ENCODE measurements around the gene ZNF423.

Gene ZNF423

GRCh38 chr16:49585143-49585832 is 270.6 kb downstream of the ZNF423 start:
- Histone ChIP-seq H3K9me3 (ENCODE audit: control insufficient read depth in 2 of 2, low read length in 2 of 2) (no peaks in the 10 kb centered on the region), H3K27me3 (ENCODE audit: control insufficient read depth in 2 of 2, insufficient read depth in 2 of 2, low read length in 2 of 2) (no peaks in the 10 kb centered on the region), H3K27ac (ENCODE audit: low read depth in 2 of 2, low read length in 2 of 2) (no peak overlapping the region), H3K4me3 (ENCODE audit: low read length in 2 of 2) (no peak overlapping the region), H3K36me3 (ENCODE audit: control insufficient read depth in 2 of 2, insufficient read depth in 2 of 2, low read length in 2 of 2) (no peaks in the 10 kb centered on the region), H3K4me1 (ENCODE audit: control insufficient read depth in 2 of 2, insufficient read depth in 2 of 2, low read length in 2 of 2) (no peaks in the 10 kb centered on the region), H3K9ac (ENCODE audit: low read depth in 1 of 2, low read length in 2 of 2) (no peak overlapping the region)

- Histone ChIP-seq H3K4me1 (ENCODE audit: control insufficient read depth in 2 of 2, insufficient read depth in 2 of 2, low read length in 2 of 2) (no peaks in the 10 kb centered on the region), H3K27ac (ENCODE audit: low read depth in 2 of 2, low read length in 2 of 2) (no peak overlapping the region), H3K9me3 (ENCODE audit: control insufficient read depth in 2 of 2, low read length in 2 of 2) (no peaks in the 10 kb centered on the region), H3K27me3 (ENCODE audit: control insufficient read depth in 2 of 2, insufficient read depth in 2 of 2, low read length in 2 of 2) (no peaks in the 10 kb centered on the region), H3K36me3 (ENCODE audit: control insufficient read depth in 2 of 2, insufficient read depth in 2 of 2, low read length in 2 of 2) (no peaks in the 10 kb centered on the region), H3K4me3 (ENCODE audit: low read length in 2 of 2) (no peak overlapping the region), H3K9ac (ENCODE audit: low read depth in 1 of 2, low read length in 2 of 2) (no peak overlapping the region)
Measured at GRCh38 chr16:49583911-49584310, 272.0 kb downstream of the ZNF423 start.

- Histone ChIP-seq H3K4me3 (ENCODE audit: low read length in 2 of 2) (no peak overlapping the region), H3K9me3 (ENCODE audit: control insufficient read depth in 2 of 2, low read length in 2 of 2) (no peaks in the 10 kb centered on the region), H3K9ac (ENCODE audit: low read depth in 1 of 2, low read length in 2 of 2) (no peak overlapping the region), H3K4me1 (ENCODE audit: control insufficient read depth in 2 of 2, insufficient read depth in 2 of 2, low read length in 2 of 2) (no peaks in the 10 kb centered on the region), H3K27ac (ENCODE audit: low read depth in 2 of 2, low read length in 2 of 2) (no peak overlapping the region), H3K27me3 (ENCODE audit: control insufficient read depth in 2 of 2, insufficient read depth in 2 of 2, low read length in 2 of 2) (no peaks in the 10 kb centered on the region), H3K36me3 (ENCODE audit: control insufficient read depth in 2 of 2, insufficient read depth in 2 of 2, low read length in 2 of 2) (no peaks in the 10 kb centered on the region)
Measured at GRCh38 chr16:49581630-49582298, 274.1 kb downstream of the ZNF423 start.

DNA sequence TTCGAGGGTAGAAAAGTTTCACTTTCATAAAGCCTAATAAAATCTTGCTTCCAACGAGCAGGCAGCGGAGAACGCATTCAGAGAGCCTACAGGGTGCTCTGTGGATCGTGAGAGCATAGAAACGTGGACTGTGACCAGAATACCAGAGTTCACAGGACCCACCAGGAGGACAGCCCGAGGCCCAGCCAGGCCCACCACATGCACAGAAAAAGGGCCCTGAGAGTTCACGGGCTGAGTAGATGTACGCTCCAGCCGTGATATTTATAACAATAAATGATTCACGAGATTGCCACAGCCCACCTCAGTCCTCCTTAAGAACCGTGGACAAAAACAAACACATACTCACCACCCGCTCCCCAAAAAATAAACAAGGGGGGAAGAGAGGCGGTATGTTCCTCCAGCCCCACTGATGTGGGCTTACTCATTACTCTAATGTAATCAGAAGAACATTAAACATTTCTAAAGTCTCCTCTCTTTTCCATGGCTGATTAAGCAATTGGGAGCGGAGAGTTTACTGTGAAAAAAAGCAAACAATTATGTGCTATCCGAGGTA is 275.1 kb downstream of the ZNF423 start:
- Histone ChIP-seq H3K4me3 (ENCODE audit: low read length in 2 of 2) (no peak overlapping the region), H3K36me3 (ENCODE audit: control insufficient read depth in 2 of 2, insufficient read depth in 2 of 2, low read length in 2 of 2) (no peaks in the 10 kb centered on the region), H3K9me3 (ENCODE audit: control insufficient read depth in 2 of 2, low read length in 2 of 2) (no peaks in the 10 kb centered on the region), H3K9ac (ENCODE audit: low read depth in 1 of 2, low read length in 2 of 2) (no peak overlapping the region), H3K27me3 (ENCODE audit: control insufficient read depth in 2 of 2, insufficient read depth in 2 of 2, low read length in 2 of 2) (no peaks in the 10 kb centered on the region), H3K27ac (ENCODE audit: low read depth in 2 of 2, low read length in 2 of 2) (peak overlapping the region in 1 of 2 donors; percentile 25), H3K4me1 (ENCODE audit: control insufficient read depth in 2 of 2, insufficient read depth in 2 of 2, low read length in 2 of 2) (no peaks in the 10 kb centered on the region)

GRCh38 chr16:49578435-49579024 is 277.4 kb downstream of the ZNF423 start:
- Histone ChIP-seq H3K4me3 (ENCODE audit: low read length in 2 of 2) (no peak overlapping the region), H3K4me1 (ENCODE audit: control insufficient read depth in 2 of 2, insufficient read depth in 2 of 2, low read length in 2 of 2) (peaks cover 0 to 6% of the 10 kb centered on the region in 2 donors), H3K27me3 (ENCODE audit: control insufficient read depth in 2 of 2, insufficient read depth in 2 of 2, low read length in 2 of 2) (no peaks in the 10 kb centered on the region), H3K9me3 (ENCODE audit: control insufficient read depth in 2 of 2, low read length in 2 of 2) (no peaks in the 10 kb centered on the region), H3K36me3 (ENCODE audit: control insufficient read depth in 2 of 2, insufficient read depth in 2 of 2, low read length in 2 of 2) (no peaks in the 10 kb centered on the region), H3K27ac (ENCODE audit: low read depth in 2 of 2, low read length in 2 of 2) (no peak overlapping the region), H3K9ac (ENCODE audit: low read depth in 1 of 2, low read length in 2 of 2) (no peak overlapping the region)

DNA sequence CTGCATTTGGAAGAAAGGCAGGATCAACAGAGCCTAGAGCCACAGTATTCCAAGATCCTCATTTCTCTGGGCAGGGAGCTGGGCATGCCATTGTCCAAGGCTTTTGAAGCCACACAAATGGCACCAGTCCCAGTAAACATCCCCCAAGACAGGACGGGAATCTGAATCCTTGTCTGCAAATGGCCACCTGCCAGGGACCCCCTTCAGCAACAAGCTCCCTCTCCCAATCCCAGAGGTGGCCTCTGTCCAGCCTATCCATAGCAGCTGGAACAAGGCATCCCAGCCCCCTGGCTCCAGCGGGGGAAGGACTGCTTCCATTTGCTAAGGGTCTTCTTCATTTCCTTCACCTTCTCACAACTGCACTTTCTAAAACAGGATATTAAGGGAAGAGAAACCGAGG is 277.9 kb downstream of the ZNF423 start:
- Histone ChIP-seq H3K9ac (ENCODE audit: low read depth in 1 of 2, low read length in 2 of 2) (no peak overlapping the region), H3K4me3 (ENCODE audit: low read length in 2 of 2) (no peak overlapping the region), H3K36me3 (ENCODE audit: control insufficient read depth in 2 of 2, insufficient read depth in 2 of 2, low read length in 2 of 2) (no peaks in the 10 kb centered on the region), H3K9me3 (ENCODE audit: control insufficient read depth in 2 of 2, low read length in 2 of 2) (no peaks in the 10 kb centered on the region), H3K4me1 (ENCODE audit: control insufficient read depth in 2 of 2, insufficient read depth in 2 of 2, low read length in 2 of 2) (peaks cover 0 to 6% of the 10 kb centered on the region in 2 donors), H3K27me3 (ENCODE audit: control insufficient read depth in 2 of 2, insufficient read depth in 2 of 2, low read length in 2 of 2) (no peaks in the 10 kb centered on the region), H3K27ac (ENCODE audit: low read depth in 2 of 2, low read length in 2 of 2) (no peak overlapping the region)

GRCh38 chr16:49576941-49577340 is 279.0 kb downstream of the ZNF423 start:
- Histone ChIP-seq H3K4me3 (ENCODE audit: low read length in 2 of 2) (no peak overlapping the region), H3K27ac (ENCODE audit: low read depth in 2 of 2, low read length in 2 of 2) (no peak overlapping the region), H3K27me3 (ENCODE audit: control insufficient read depth in 2 of 2, insufficient read depth in 2 of 2, low read length in 2 of 2) (no peaks in the 10 kb centered on the region), H3K9ac (ENCODE audit: low read depth in 1 of 2, low read length in 2 of 2) (no peak overlapping the region), H3K9me3 (ENCODE audit: control insufficient read depth in 2 of 2, low read length in 2 of 2) (no peaks in the 10 kb centered on the region), H3K4me1 (ENCODE audit: control insufficient read depth in 2 of 2, insufficient read depth in 2 of 2, low read length in 2 of 2) (peaks cover 0 to 6% of the 10 kb centered on the region in 2 donors), H3K36me3 (ENCODE audit: control insufficient read depth in 2 of 2, insufficient read depth in 2 of 2, low read length in 2 of 2) (no peaks in the 10 kb centered on the region)

GRCh38 chr16:49576173-49576494 is 279.8 kb downstream of the ZNF423 start:
- H3K9ac ChIP-seq (ENCODE audit: low read depth in 1 of 2, low read length in 2 of 2) = no peak overlapping the region
- H3K9me3 ChIP-seq (ENCODE audit: control insufficient read depth in 2 of 2, low read length in 2 of 2) = no peaks in the 10 kb centered on the region
- no peak overlapping the region for H3K27ac ChIP-seq (ENCODE audit: low read depth in 2 of 2, low read length in 2 of 2)
- no peaks in the 10 kb centered on the region for H3K36me3 ChIP-seq (ENCODE audit: control insufficient read depth in 2 of 2, insufficient read depth in 2 of 2, low read length in 2 of 2)
- H3K4me1 ChIP-seq (ENCODE audit: control insufficient read depth in 2 of 2, insufficient read depth in 2 of 2, low read length in 2 of 2) = peaks cover 0 to 6% of the 10 kb centered on the region in 2 donors
- H3K4me3 ChIP-seq (ENCODE audit: low read length in 2 of 2) = no peak overlapping the region
- H3K27me3 ChIP-seq (ENCODE audit: control insufficient read depth in 2 of 2, insufficient read depth in 2 of 2, low read length in 2 of 2) = no peaks in the 10 kb centered on the region

DNA sequence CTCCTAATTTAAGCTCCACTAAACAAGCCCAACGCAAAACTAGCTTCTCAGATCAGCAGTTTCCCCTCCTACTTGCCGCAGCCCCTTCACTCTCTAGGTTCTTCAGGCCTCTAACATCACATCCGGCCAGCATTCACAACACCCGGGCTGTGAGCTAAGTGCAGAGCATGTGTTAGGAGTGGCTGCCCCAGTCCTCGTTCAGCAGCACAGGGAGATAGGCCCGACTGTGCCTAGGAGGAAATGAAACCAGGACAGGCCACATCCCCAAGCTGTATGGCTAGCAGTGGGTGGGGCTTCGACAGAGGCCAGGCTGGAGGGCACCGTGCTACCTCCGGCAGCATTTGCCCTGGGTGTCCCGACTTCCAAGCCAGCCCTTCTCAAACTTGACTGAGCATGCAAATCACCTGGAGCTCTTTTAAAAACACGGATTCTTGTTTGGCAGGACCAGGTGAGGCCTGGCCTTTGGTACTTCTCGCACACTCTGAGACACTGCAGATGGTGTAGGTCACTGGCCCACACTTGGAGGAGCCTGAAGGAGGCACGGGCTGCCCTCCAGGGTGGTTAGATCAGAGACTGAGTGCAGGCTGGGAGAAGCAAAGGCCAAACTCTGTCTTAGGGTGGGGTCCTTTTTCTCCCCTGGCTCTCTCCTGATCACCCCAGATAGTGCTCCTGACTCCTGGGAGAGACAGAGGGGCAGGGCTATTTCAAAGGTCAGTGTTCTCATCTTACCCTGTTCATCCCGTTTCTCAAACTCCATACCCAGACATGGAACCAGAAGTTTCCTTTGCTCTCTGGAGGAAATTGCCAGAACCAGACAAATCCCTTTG is 280.4 kb downstream of the ZNF423 start:
- H3K36me3 ChIP-seq (ENCODE audit: control insufficient read depth in 2 of 2, insufficient read depth in 2 of 2, low read length in 2 of 2) = no peaks in the 10 kb centered on the region
- H3K9ac ChIP-seq (ENCODE audit: low read depth in 1 of 2, low read length in 2 of 2) = no peak overlapping the region
- H3K9me3 ChIP-seq (ENCODE audit: control insufficient read depth in 2 of 2, low read length in 2 of 2) = no peaks in the 10 kb centered on the region
- peaks cover 0 to 6% of the 10 kb centered on the region in 2 donors for H3K4me1 ChIP-seq (ENCODE audit: control insufficient read depth in 2 of 2, insufficient read depth in 2 of 2, low read length in 2 of 2)
- H3K27me3 ChIP-seq (ENCODE audit: control insufficient read depth in 2 of 2, insufficient read depth in 2 of 2, low read length in 2 of 2) = no peaks in the 10 kb centered on the region
- no peak overlapping the region for H3K4me3 ChIP-seq (ENCODE audit: low read length in 2 of 2)
- no peak overlapping the region for H3K27ac ChIP-seq (ENCODE audit: low read depth in 2 of 2, low read length in 2 of 2)

DNA sequence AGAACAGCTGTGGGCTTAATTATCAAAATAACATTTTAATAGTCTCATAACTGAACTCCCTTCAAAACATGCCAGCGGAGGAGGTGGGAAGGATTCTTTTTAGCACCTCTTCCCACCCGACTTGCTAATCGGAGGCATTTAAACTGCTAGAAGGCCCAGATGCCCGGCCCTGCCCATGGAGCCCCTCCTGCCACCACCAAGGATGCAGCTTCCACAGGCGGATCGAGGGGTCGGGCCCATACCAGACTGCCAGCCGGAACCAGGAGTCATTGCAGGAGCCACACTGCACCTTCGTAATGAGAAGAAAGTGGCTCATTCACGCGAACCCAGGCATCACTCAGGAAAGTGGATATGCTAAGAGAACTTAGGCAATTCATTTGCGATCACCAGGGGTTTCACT is 281.1 kb downstream of the ZNF423 start:
- H3K9ac ChIP-seq (ENCODE audit: low read depth in 1 of 2, low read length in 2 of 2) = no peak overlapping the region
- H3K4me1 ChIP-seq (ENCODE audit: control insufficient read depth in 2 of 2, insufficient read depth in 2 of 2, low read length in 2 of 2) = peaks cover 0 to 6% of the 10 kb centered on the region in 2 donors
- H3K36me3 ChIP-seq (ENCODE audit: control insufficient read depth in 2 of 2, insufficient read depth in 2 of 2, low read length in 2 of 2) = no peaks in the 10 kb centered on the region
- H3K27ac ChIP-seq (ENCODE audit: low read depth in 2 of 2, low read length in 2 of 2) = no peak overlapping the region
- no peaks in the 10 kb centered on the region for H3K9me3 ChIP-seq (ENCODE audit: control insufficient read depth in 2 of 2, low read length in 2 of 2)
- no peak overlapping the region for H3K4me3 ChIP-seq (ENCODE audit: low read length in 2 of 2)
- H3K27me3 ChIP-seq (ENCODE audit: control insufficient read depth in 2 of 2, insufficient read depth in 2 of 2, low read length in 2 of 2) = no peaks in the 10 kb centered on the region
